CD14-positive monocyte (primary cell): ENCODE measurements around the gene TALDO1. TPM values are rescaled to one million over a fixed set of nuclear protein-coding genes. Genes with fewer than 3 reads are reported as not detected.

Experiments
- DNase-seq, 3 donors: peaks; one replicate each; pipeline ENCODE4 v3.0.0-alpha.2; 2011 to 2022
- H2AFZ ChIP-seq: 2 replicates; pipeline ENCODE4 v1.6.0; 2012; ENCODE audit warnings: mild to moderate bottlenecking, low read depth, low read length, inconsistent platforms; ENCODE audit not compliant: insufficient read depth, poor library complexity, severe bottlenecking
- H3K27ac ChIP-seq, 2 donors: 1 replicate in 1 of 2; 2 replicates in 1 of 2; pipeline ENCODE4 v1.5.1; 2012 to 2013; ENCODE audit warnings: low read length in 2 of 2, control low read depth in 1 of 2, inconsistent platforms in 1 of 2, low read depth in 1 of 2, mild to moderate bottlenecking in 1 of 2
- H3K27me3 ChIP-seq, 2 donors: one replicate each; pipeline versions ENCODE4 v1.6.0 to v1.6.1; 2011 to 2013; ENCODE audit warnings: low read length in 2 of 2; ENCODE audit not compliant: control insufficient read depth in 2 of 2, insufficient read depth in 2 of 2
- H3K36me3 ChIP-seq, 2 donors: replicated peaks in 1 of 2; 1 replicate in 1 of 2; 2 replicates in 1 of 2; pipeline versions ENCODE4 v1.5.1 to v1.6.1; 2012 to 2013; ENCODE audit warnings: low read length in 2 of 2, control low read depth in 1 of 2, inconsistent platforms in 1 of 2, mild to moderate bottlenecking in 1 of 2; ENCODE audit not compliant: insufficient read depth in 2 of 2, control insufficient read depth in 1 of 2
- H3K4me1 ChIP-seq, 2 donors: 1 replicate in 1 of 2; 2 replicates in 1 of 2; pipeline versions ENCODE4 v1.5.1 to v1.6.1; 2012 to 2013; ENCODE audit warnings: low read length in 2 of 2, control low read depth in 1 of 2, inconsistent platforms in 1 of 2, mild to moderate bottlenecking in 1 of 2, moderate library complexity in 1 of 2; ENCODE audit not compliant: insufficient read depth in 2 of 2, control insufficient read depth in 1 of 2
- H3K4me2 ChIP-seq: replicated peaks from 2 replicates; pipeline ENCODE3; 2012; ENCODE audit warnings: low read length, moderate library complexity, mild to moderate bottlenecking; ENCODE audit not compliant: poor library complexity, severe bottlenecking; ENCODE audit errors: extremely low read depth
- H3K4me3 ChIP-seq, 3 experiments: fragments of 200-600 bp in 1 of 3; sonication (generic) in 1 of 3; replicated peaks in 1 of 3; 1 replicate in 2 of 3; 2 replicates in 1 of 3; pipeline ENCODE4 v1.5.1; 2011 to 2013; ENCODE audit warnings: low read length in 3 of 3, mild to moderate bottlenecking in 3 of 3, control low read depth in 2 of 3, low read depth in 2 of 3, inconsistent platforms in 1 of 3, moderate library complexity in 1 of 3
- H3K79me2 ChIP-seq: 2 replicates; pipeline ENCODE4 v1.6.0; 2012; ENCODE audit warnings: mild to moderate bottlenecking, control low read depth, inconsistent platforms, low read length, moderate library complexity; ENCODE audit not compliant: insufficient read depth
- H3K9ac ChIP-seq: 2 replicates; pipeline ENCODE4 v1.6.0; 2017; ENCODE audit warnings: low read length, mild to moderate bottlenecking; ENCODE audit not compliant: insufficient read depth, poor library complexity, severe bottlenecking
- H3K9me3 ChIP-seq, 2 donors: replicated peaks in 1 of 2; 1 replicate in 1 of 2; 2 replicates in 1 of 2; pipeline versions ENCODE4 v1.5.1 to v1.6.1; 2012 to 2013; ENCODE audit warnings: low read length in 2 of 2, control low read depth in 1 of 2; ENCODE audit not compliant: control insufficient read depth in 1 of 2, insufficient read depth in 1 of 2
- H4K20me1 ChIP-seq: 2 replicates; pipeline ENCODE4 v1.6.0; 2012; ENCODE audit warnings: mild to moderate bottlenecking, low read length, control low read depth, moderate library complexity; ENCODE audit not compliant: insufficient read depth
- H3K27ac Mint-ChIP-seq, 7 donors: one replicate each; pipeline ENCODE4 v1.8.0; 2020; ENCODE audit warnings: mild to moderate bottlenecking in 7 of 7, mixed read lengths in 7 of 7, moderate library complexity in 6 of 7, inconsistent platforms in 2 of 7
- H3K27me3 Mint-ChIP-seq, 3 donors: one replicate each; pipeline ENCODE4 v1.8.0; 2021 to 2022; ENCODE audit warnings: low read depth in 3 of 3, mild to moderate bottlenecking in 3 of 3, mixed read lengths in 3 of 3, moderate library complexity in 3 of 3, inconsistent platforms in 1 of 3
- H3K36me3 Mint-ChIP-seq, 2 donors: one replicate each; pipeline ENCODE4 v1.8.0; 2020; ENCODE audit warnings: mixed read lengths in 2 of 2, inconsistent platforms in 1 of 2, mild to moderate bottlenecking in 1 of 2
- H3K4me1 Mint-ChIP-seq: one replicate; pipeline ENCODE4 v1.8.0; 2020; ENCODE audit warnings: mild to moderate bottlenecking, mixed read lengths
- H3K4me3 Mint-ChIP-seq, 2 donors: one replicate each; pipeline ENCODE4 v1.8.0; 2020; ENCODE audit warnings: mild to moderate bottlenecking in 2 of 2, mixed read lengths in 2 of 2, moderate library complexity in 1 of 2
- H3K9me3 Mint-ChIP-seq, 7 donors: one replicate each; pipeline ENCODE4 v1.8.0; 2020 to 2022; ENCODE audit warnings: mixed read lengths in 7 of 7, mild to moderate bottlenecking in 6 of 7, moderate library complexity in 6 of 7, inconsistent platforms in 2 of 7
- WGBS: methylation state at CpG from one replicate; pipeline ENCODE4 v1.1.5; 2013; ENCODE audit warnings: missing lambda C conversion rate; ENCODE audit not compliant: insufficient coverage; 5-methylcytosine and 5-hydroxymethylcytosine counted together
- intact Hi-C, 2 donors: fragments of 100-400 bp; cut with micrococcal nuclease; formaldehyde crosslinking; loops; one replicate each; pipeline versions ENCODE4 v1.15.0 to v1.15.1; 2023
- polyA plus RNA-seq, 3 donors: library from polyadenylated mRNA; depleted of rRNA in 1 of 3; unstranded in 2 of 3; stranded (reverse) in 1 of 3; fragments of 300-500 nt in 2 of 3; fragments of >200 nt in 1 of 3; fragmentation: Illumina TruSeq in 2 of 3; gene quantifications; 1 replicate in 2 of 3; 2 replicates in 1 of 3; pipeline ENCODE4 v1.2.3, GENCODE V29; 2012 to 2021
- TF ChIP-seq, protein P1 (sequence below): fragments of 200-600 bp; IDR thresholded peaks from one replicate; pipeline ENCODE4 v1.8.0; 2022; ENCODE audit warnings: antibody characterized with exemption, mild to moderate bottlenecking

Gene TALDO1
- polyA plus RNA-seq, 3 donors, result 502 to 1,249 (median 1,224) TPM

DNA sequence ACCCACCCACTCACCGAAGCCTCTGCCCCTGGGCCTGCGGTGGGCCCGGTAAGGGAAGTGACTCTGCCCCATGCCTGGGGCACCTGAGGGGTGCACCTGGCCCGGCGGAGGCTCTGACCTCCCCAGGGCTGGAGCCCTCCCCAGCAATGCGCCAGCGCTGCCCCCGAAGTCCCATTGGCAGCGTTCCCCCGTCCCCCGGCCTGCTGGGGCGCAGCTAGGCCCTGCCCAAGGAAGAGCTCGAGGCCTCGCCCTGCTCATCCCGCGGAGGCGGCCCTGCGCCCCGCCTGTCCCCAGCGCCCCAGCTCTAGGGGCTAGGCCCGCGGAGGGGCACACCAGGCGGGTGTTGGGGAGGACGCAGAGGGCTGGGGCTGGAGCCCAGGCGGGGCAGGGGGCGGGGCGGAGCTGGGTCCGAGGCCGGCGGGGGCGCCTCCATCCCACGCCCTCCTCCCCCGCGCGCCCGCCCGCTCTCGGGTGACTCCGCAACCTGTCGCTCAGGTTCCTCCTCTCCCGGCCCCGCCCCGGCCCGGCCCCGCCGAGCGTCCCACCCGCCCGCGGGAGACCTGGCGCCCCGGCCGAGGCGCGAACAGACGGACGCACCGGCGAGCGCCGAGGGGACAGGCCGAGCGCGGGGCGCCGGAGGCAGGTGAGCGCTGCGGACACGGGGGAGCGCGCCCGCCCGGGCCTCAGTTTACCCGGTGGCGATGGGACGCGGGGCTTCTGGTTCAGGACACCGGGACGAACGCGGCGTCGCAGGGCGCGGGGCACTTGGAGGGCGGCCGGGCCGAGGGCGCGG, 41.4 kb upstream of the TALDO1 start, which contains the start of gene EPS8L2:
Gene EPS8L2 (plus strand): TSS at position 586 of the 793 bp plus-strand sequence. CDS start 3,177 bp downstream, outside the sequence.
- Mint-ChIP-seq H3K27me3 (peaks cover 30 to 53% (median 37%) of the 10 kb centered on the region in 3 donors), H3K36me3 (peaks cover 20 to 33% of the 10 kb centered on the region in 2 donors), H3K9me3 (peaks cover 0 to 2% (median 1%) of the 10 kb centered on the region in 7 donors), H3K27ac (no peak within 1 kb of the TSS), H3K4me3 (peak within 1 kb of the TSS in 1 of 2 donors; percentile 67), H3K4me1 (peaks cover 18% of the 10 kb centered on the region)
- Histone ChIP-seq H4K20me1 (peaks cover 22% of the 10 kb centered on the region), H3K4me3 (no peak within 1 kb of the TSS), H2AFZ (no peak within 1 kb of the TSS), H3K36me3 (peaks cover 6 to 22% of the 10 kb centered on the region in 2 donors), H3K79me2 (no peaks in the 10 kb centered on the region), H3K27ac (no peak within 1 kb of the TSS), H3K9ac (no peak within 1 kb of the TSS), H3K4me2 (peak within 1 kb of the TSS; percentile 1), H3K9me3 (peaks cover 0 to 3% of the 10 kb centered on the region in 2 donors), H3K27me3 (peaks cover 8 to 51% of the 10 kb centered on the region in 2 donors), H3K4me1 (peaks cover 14 to 31% of the 10 kb centered on the region in 2 donors)
- TF ChIP-seq, protein P1, sequence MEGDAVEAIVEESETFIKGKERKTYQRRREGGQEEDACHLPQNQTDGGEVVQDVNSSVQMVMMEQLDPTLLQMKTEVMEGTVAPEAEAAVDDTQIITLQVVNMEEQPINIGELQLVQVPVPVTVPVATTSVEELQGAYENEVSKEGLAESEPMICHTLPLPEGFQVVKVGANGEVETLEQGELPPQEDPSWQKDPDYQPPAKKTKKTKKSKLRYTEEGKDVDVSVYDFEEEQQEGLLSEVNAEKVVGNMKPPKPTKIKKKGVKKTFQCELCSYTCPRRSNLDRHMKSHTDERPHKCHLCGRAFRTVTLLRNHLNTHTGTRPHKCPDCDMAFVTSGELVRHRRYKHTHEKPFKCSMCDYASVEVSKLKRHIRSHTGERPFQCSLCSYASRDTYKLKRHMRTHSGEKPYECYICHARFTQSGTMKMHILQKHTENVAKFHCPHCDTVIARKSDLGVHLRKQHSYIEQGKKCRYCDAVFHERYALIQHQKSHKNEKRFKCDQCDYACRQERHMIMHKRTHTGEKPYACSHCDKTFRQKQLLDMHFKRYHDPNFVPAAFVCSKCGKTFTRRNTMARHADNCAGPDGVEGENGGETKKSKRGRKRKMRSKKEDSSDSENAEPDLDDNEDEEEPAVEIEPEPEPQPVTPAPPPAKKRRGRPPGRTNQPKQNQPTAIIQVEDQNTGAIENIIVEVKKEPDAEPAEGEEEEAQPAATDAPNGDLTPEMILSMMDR, result no peak
- WGBS, result 7% methylated on average over 75 of the region's 90 CpGs
- DNase-seq, result no peak
- intact Hi-C loops, result no loop called here

DNA sequence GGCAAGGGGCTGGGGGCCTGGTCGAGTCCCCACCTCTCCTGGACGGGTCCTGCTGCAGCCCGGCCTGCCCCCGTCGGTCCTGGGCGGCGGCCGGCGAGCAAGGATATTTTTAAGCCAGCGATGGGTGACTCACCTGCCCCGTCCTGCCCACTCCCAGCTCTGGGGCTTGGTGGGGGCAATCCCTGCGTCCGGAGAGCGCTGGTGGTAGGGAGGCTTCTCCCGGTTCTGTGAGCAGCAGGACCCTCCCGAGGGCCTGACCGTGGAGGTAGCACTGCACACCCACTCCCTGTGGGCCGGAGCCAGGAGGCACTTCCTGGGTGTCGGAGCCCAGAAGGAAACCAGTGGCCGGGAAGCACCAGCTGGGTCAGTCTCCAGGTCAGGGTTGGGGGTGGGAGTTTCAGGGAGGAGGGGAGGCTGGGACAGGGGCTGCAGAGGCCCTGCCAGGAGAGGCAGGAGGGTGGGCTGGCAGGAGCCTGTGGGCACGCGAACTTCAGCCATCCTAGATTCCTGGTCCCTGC, 40.8 kb upstream of the TALDO1 start:
- Histone ChIP-seq H3K4me2 (peak overlapping the region; percentile 1), H3K27me3 (peaks cover 8 to 57% of the 10 kb centered on the region in 2 donors), H3K36me3 (peaks cover 6 to 20% of the 10 kb centered on the region in 2 donors), H3K9me3 (peaks cover 0 to 3% of the 10 kb centered on the region in 2 donors), H4K20me1 (peaks cover 22% of the 10 kb centered on the region), H3K4me3 (no peak overlapping the region), H3K27ac (no peak overlapping the region), H3K9ac (no peak overlapping the region), H3K4me1 (peaks cover 16 to 27% of the 10 kb centered on the region in 2 donors), H2AFZ (no peak overlapping the region), H3K79me2 (no peaks in the 10 kb centered on the region)
- intact Hi-C loops, result no loop called here
- Mint-ChIP-seq H3K27me3 (peaks cover 37 to 59% (median 42%) of the 10 kb centered on the region in 3 donors), H3K36me3 (peaks cover 15 to 27% of the 10 kb centered on the region in 2 donors), H3K4me3 (peak overlapping the region in 1 of 2 donors; percentile 46), H3K4me1 (peaks cover 20% of the 10 kb centered on the region), H3K27ac (no peak overlapping the region), H3K9me3 (peaks cover 0 to 4% (median 1%) of the 10 kb centered on the region in 7 donors)
- DNase-seq, result peak in 1 of 3 donors; percentile 17
- 10% methylated on average over 20 of the region's 22 CpGs for WGBS
- TF ChIP-seq, protein P1, result no peak
